ENCODE measurements around the gene TMOD1. TPM values are rescaled to one million over a fixed set of nuclear protein-coding genes. Genes with fewer than 3 reads are reported as not detected.
A peak's percentile ranks its signal among the peaks of the same experiment; 100 is the strongest.

The TMOD1 gene
- total RNA-seq, 1 donor from 2014 or later = 0.26 TPM

DNA sequence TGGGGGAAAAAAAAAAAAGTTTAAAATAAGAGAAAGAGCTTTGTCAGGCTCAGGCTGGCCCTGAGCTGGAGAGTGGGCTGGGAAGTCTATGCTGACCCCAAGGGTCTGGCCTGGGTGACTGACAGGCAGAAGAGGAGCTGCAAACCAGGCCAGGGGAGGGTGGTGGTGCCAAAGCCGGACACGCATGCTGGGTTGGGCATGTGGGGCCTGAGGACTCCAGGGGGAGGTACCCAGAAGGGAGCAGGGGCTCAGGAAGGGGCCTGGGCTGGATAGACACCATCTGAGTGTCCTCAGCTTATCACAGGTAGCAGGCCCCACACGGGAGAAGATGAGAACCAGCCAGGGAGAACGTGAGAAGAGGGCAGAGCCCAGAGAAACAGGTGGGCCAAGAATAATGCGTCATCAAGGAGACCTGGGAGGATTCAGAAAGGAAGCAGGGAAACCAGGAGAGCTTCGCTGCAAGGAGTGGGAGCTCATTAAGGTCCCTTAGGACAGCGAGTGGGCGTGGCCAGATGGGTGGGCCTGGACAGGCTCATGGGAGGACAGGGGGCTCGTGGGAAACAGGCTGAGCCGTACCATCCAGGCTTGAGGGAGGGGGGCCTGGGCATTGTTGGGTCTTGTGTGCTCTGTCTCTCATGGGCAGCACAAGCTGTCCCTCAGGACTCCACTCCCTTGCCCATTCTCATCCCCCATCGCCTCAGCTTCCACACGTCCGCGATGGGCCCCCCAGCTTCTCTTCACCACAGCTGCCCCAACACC, 16.0 kb downstream of the TMOD1 start:
- DNase-seq (ENCODE audit: low read depth, low spot score) = no peak

GRCh38 chr9:97518166-97518908, 16.9 kb downstream of the TMOD1 start:
- DNase-seq (ENCODE audit: low read depth, low spot score) = no peak

DNA sequence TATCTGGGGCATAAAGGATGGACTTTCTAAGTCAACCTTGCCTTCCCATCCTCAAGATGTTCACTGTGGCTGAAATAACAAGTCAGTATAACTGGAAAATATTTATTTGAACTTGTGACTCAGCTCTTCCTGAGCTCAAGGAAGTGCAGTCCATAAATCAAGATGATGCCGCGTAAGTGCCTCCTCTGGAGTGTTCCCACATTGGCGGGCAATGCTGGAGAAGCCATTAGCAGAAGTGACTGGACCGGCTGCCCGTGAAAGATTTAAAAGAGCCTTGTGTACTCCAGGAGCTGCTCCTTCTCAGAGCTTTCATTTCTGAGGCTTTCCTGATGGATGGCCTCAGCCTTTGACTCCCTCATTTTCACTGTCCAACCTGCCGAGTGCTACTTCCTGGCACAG, 17.4 kb downstream of the TMOD1 start:
- peak; percentile 83 for DNase-seq (ENCODE audit: low read depth, low spot score)

- no peak for DNase-seq (ENCODE audit: low read depth, low spot score)
These were observed 18.0 kb downstream of the TMOD1 start for GRCh38 chr9:97519441-97519970.

- DNase-seq (ENCODE audit: low read depth, low spot score) = no peak
These were observed 20.3 kb downstream of the TMOD1 start for GRCh38 chr9:97521576-97522333.

GRCh38 chr9:97524424-97524823, 23.0 kb downstream of the TMOD1 start:
- DNase-seq (ENCODE audit: low read depth, low spot score) = no peak

GRCh38 chr9:97525451-97525850, 24.0 kb downstream of the TMOD1 start:
- no peak for DNase-seq (ENCODE audit: low read depth, low spot score)

DNA sequence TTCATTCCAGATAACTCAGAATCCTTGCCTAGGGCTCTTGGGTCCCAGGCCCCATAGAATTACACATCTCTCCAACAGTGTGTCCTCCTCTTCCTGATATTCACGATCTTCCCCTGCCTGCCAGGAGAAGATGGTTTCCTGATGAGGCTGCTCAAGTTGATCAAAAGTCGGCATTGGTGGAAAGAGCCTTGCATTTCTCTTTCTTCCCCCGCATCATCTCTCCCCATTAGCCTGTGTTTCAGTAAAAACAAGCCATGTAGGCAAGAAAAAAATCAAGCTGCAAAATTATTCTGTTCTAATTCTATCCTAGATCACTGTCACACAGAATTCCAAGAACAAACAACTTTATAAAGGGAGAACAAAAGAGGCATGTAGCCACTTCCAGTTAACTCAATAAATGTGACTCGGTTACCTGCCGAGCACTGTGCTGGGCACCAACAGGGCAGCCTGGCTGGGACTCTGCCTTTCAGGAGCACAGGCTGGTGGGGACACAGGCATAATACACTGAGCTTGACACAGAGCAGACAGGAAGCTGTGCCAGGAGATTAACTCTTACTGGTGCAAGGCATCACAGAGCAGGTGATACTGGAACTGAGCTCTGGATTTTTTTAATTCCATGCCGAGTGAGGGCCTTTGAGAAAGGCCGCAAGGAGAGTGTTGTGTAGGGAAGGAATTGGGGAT, 25.6 kb downstream of the TMOD1 start:
- no peak for DNase-seq (ENCODE audit: low read depth, low spot score)

- no peak for DNase-seq (ENCODE audit: low read depth, low spot score)
These were observed 26.4 kb downstream of the TMOD1 start for GRCh38 chr9:97527626-97528528.

GRCh38 chr9:97528529-97529230, 27.2 kb downstream of the TMOD1 start:
- no peak for DNase-seq (ENCODE audit: low read depth, low spot score)

- no peak for DNase-seq (ENCODE audit: low read depth, low spot score)
These were observed 28.1 kb downstream of the TMOD1 start for GRCh38 chr9:97529363-97530076.

- no peak for DNase-seq (ENCODE audit: low read depth, low spot score)
These were observed 30.5 kb downstream of the TMOD1 start for GRCh38 chr9:97531888-97532376.

GRCh38 chr9:97534185-97534584, 32.7 kb downstream of the TMOD1 start:
- DNase-seq (ENCODE audit: low read depth, low spot score) = no peak

GRCh38 chr9:97534961-97535594, 33.6 kb downstream of the TMOD1 start:
- no peak for DNase-seq (ENCODE audit: low read depth, low spot score)

DNA sequence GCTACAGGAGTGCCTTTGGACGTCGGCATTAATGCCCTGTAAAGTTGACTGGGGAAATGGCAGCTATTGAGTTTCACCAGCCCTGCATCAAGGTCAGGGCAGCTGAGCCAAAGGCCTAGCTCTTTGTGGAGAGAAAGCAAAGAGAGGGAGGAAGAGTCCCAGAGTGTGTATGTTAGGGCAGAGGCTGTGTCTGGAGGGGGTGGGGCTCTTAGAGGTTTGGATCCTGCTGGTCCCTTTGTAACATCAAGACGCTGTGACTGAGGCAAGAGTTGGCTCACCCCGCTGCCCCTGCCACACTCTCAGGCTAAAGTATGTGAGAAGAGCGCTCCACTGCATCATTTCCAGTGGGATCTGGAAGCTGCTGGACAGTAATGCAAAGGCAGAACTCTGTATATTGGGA, 34.3 kb downstream of the TMOD1 start:
- DNase-seq (ENCODE audit: low read depth, low spot score) = no peak

DNA sequence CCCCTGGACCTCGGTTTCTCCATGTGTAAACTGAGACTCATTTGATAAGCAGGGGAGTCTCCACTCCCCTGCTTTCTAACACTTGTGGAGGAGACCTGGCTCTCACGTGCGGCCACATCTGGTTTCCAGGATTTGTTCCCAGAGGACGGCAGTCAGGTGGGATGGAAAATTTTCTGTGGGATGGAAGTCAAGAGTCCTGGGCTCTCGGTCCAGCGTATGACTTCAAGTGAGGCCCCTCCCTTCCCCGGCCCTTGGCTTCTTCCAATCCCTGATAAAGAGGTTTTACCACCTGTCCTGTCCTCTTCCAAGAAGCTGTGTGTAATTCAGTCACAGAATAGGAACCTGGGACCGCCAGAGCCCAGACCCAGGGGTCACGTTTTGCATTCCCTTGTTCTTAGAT, 35.0 kb downstream of the TMOD1 start:
- no peak for DNase-seq (ENCODE audit: low read depth, low spot score)

DNA sequence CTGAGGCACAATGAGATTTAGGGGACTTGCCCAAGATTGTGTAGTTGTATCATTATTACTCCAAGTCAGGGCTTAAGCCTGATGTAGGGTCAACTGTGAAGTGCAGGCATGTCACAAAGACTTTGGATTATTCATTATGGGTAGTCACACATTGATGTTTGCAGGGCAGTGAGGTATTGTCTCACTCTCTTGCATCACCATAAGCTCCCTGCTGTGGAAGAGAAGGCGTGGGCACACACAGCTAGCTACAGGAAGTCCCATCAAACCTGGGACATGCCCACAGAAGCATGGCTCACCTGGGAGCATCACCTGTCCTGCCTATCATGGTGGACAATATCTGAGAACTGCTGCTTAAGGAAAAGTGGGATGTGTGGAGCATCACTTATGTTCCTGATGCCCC, 42.1 kb downstream of the TMOD1 start:
- DNase-seq (ENCODE audit: low read depth, low spot score) = no peak

DNA sequence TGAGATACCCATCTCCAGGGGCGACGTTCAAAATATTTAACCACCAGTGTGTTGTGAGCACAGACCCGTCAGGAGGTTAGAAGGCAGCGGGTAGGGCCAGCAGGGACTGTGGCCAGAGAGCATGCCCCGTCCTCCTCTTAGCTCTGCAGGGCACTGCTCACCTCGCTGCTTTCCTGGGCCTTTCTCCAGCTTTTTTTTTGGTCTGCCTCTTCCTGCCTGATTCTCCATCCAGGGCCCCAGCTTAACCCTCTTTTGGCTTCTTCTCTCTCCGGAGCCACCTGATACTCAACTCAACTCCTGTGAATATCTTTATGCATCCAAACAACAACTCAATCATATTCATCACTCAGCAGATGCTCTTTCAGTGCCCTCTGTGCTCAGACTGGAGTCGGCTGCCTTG, 44.0 kb downstream of the TMOD1 start:
- no peak for DNase-seq (ENCODE audit: low read depth, low spot score)
